ENCODE data around the gene PEX14.

GRCh38 chr1:10539411-10540043 is 64.8 kb downstream of the PEX14 start:
- TF ChIP-seq CTCF (IDR thresholded peaks at IDR 0.05) (no peak), REST (IDR thresholded peaks at IDR 0.05; ENCODE audit: insufficient read depth in 1 of 2, low read depth in 2 of 2, low read length in 1 of 2) (no peak), POLR2AphosphoS5 (IDR thresholded peaks at IDR 0.05; ENCODE audit: low read depth, low read length) (no peak), TCF7L2 (IDR thresholded peaks at IDR 0.05; ENCODE audit: low read depth, low read length) (no peak)

Measured in Panc1 (cell line).